IMR-90 (cell line): ENCODE measurements around the gene C17orf67. TPM values are rescaled to one million over a fixed set of nuclear protein-coding genes. Genes with fewer than 3 reads are reported as not detected.

ENCODE experiments used
- ATAC-seq: fragments of 200-7000 bp; cut with Tn5 transposase; 2 replicates; pipeline ENCODE4 v1.9.1; 2020; ENCODE audit warnings: low read depth, mild to moderate bottlenecking, moderate library complexity
- BruUV-seq: library from RNA; stranded (reverse); fragments of 400-500 nt; replicated peaks from 2 replicates; lab custom pipeline; 2021; lab: Mats Ljungman, UMichigan
- CTCF ChIA-PET: fragments of 300-600 bp; formaldehyde crosslinking; extraction: SDS; loops from one replicate; lab custom pipeline; 2021; ENCODE audit warnings: antibody characterized with exemption; lab: Yijun Ruan, JAX
- POLR2A ChIA-PET: fragments of 300-600 bp; sonication (Branson Sonifier 250); formaldehyde crosslinking; loops from one replicate; lab custom pipeline; 2022; ENCODE audit warnings: antibody characterized with exemption; ENCODE audit not compliant: unreplicated experiment; lab: Charles Lee
- DNase-seq: peaks from one replicate; pipeline ENCODE4 v3.0.0; 2013
- H2AFZ ChIP-seq: replicated peaks from 2 replicates; pipeline ENCODE3; 2013; ENCODE audit warnings: low read length, mild to moderate bottlenecking; ENCODE audit not compliant: poor library complexity
- H2AK5ac ChIP-seq: 2 replicates; pipeline ENCODE4 v1.6.1; 2013; ENCODE audit warnings: low read depth, low read length, inconsistent platforms
- H2AK9ac ChIP-seq: replicated peaks from 2 replicates; pipeline ENCODE3; 2013; ENCODE audit warnings: mild to moderate bottlenecking, low read depth, low read length, moderate library complexity; ENCODE audit not compliant: poor library complexity
- H2BK120ac ChIP-seq: 2 replicates; pipeline ENCODE4 v1.6.1; 2013; ENCODE audit warnings: low read depth, low read length, inconsistent platforms
- H2BK15ac ChIP-seq: 3 replicates; pipeline ENCODE4 v1.6.1; 2013; ENCODE audit warnings: low read depth, low read length, inconsistent platforms
- H2BK20ac ChIP-seq: 2 replicates; pipeline ENCODE4 v1.6.1; 2013; ENCODE audit warnings: low read depth, mild to moderate bottlenecking, inconsistent platforms, low read length, moderate library complexity
- H2BK5ac ChIP-seq: 2 replicates; pipeline ENCODE4 v1.6.1; 2013; ENCODE audit warnings: mild to moderate bottlenecking, low read depth, low read length, inconsistent platforms; ENCODE audit not compliant: poor library complexity, severe bottlenecking
- H3K14ac ChIP-seq: replicated peaks from 2 replicates; pipeline ENCODE4 v1.6.1; 2013; ENCODE audit warnings: low read depth, low read length, inconsistent platforms
- H3K18ac ChIP-seq: 2 replicates; pipeline ENCODE4 v1.6.1; 2013; ENCODE audit warnings: low read depth, low read length, control low read depth
- H3K23ac ChIP-seq: 2 replicates; pipeline ENCODE4 v1.6.1; 2013; ENCODE audit warnings: low read depth, low read length, inconsistent platforms
- H3K27ac ChIP-seq: 2 replicates; pipeline ENCODE4 v1.5.1; 2013; ENCODE audit warnings: mild to moderate bottlenecking, control low read depth, low read length; ENCODE audit not compliant: insufficient read depth
- H3K27me3 ChIP-seq: 2 replicates; pipeline ENCODE4 v1.6.1; 2013; ENCODE audit warnings: low read length; ENCODE audit not compliant: control insufficient read depth, insufficient read depth
- H3K36me3 ChIP-seq: 2 replicates; pipeline ENCODE4 v1.6.1; 2013; ENCODE audit warnings: low read length, mixed read lengths; ENCODE audit not compliant: control insufficient read depth, insufficient read depth
- H3K4ac ChIP-seq: 2 replicates; pipeline ENCODE4 v1.6.1; 2013; ENCODE audit warnings: low read depth, low read length, inconsistent platforms
- H3K4me1 ChIP-seq: 2 replicates; pipeline ENCODE4 v1.6.1; 2013; ENCODE audit warnings: low read length, mixed read lengths; ENCODE audit not compliant: control insufficient read depth, insufficient read depth
- H3K4me2 ChIP-seq: 2 replicates; pipeline ENCODE4 v1.6.1; 2013; ENCODE audit warnings: low read depth, mild to moderate bottlenecking, control low read depth, low read length, moderate library complexity
- H3K4me3 ChIP-seq: 2 replicates; pipeline ENCODE4 v1.5.1; 2013; ENCODE audit warnings: low read depth, mild to moderate bottlenecking, control low read depth, low read length, moderate library complexity; ENCODE audit not compliant: insufficient read depth
- H3K56ac ChIP-seq: 2 replicates; pipeline ENCODE4 v1.6.1; 2013; ENCODE audit warnings: low read length, inconsistent platforms; ENCODE audit not compliant: insufficient read depth; ENCODE audit errors: extremely low read depth
- H3K79me1 ChIP-seq, 2 experiments: 2 replicates each; pipeline ENCODE4 v1.6.1; 2013; ENCODE audit warnings: low read length in 2 of 2, inconsistent platforms in 1 of 2, low read depth in 1 of 2
- H3K9ac ChIP-seq: 2 replicates; pipeline ENCODE4 v1.6.1; 2013; ENCODE audit warnings: low read depth, low read length, control low read depth
- H3K9me1 ChIP-seq: 2 replicates; pipeline ENCODE4 v1.6.1; 2013; ENCODE audit warnings: low read length, inconsistent platforms; ENCODE audit not compliant: insufficient read depth
- H3K9me3 ChIP-seq: 2 replicates; pipeline ENCODE4 v1.6.1; 2013; ENCODE audit warnings: low read length; ENCODE audit not compliant: control insufficient read depth, insufficient read depth
- H4K20me1 ChIP-seq: 2 replicates; pipeline ENCODE4 v1.6.1; 2013; ENCODE audit warnings: low read length, inconsistent platforms; ENCODE audit not compliant: insufficient read depth
- H4K5ac ChIP-seq: 2 replicates; pipeline ENCODE4 v1.6.1; 2013; ENCODE audit warnings: mild to moderate bottlenecking, low read depth, low read length, control low read depth
- H4K8ac ChIP-seq, 2 experiments: 2 replicates each; pipeline ENCODE4 v1.6.1; 2013; ENCODE audit warnings: low read depth in 2 of 2, low read length in 2 of 2, control low read depth in 1 of 2, inconsistent platforms in 1 of 2
- H4K91ac ChIP-seq: 2 replicates; pipeline ENCODE4 v1.6.1; 2013; ENCODE audit warnings: low read depth, low read length, inconsistent platforms; ENCODE audit not compliant: insufficient read depth
- CEBPB ChIP-seq: IDR thresholded peaks from 2 replicates; pipeline ENCODE4 v1.6.1; 2012; ENCODE audit warnings: low read depth, low read length, improper control_type of control experiment
- MAZ ChIP-seq: IDR thresholded peaks from 2 replicates; pipeline ENCODE4 v1.6.1; 2012; ENCODE audit warnings: low read depth, mild to moderate bottlenecking, low read length, improper control_type of control experiment, moderate library complexity, borderline replicate concordance
- POLR2A ChIP-seq: IDR thresholded peaks from 2 replicates; pipeline ENCODE4 v1.6.1; 2012; ENCODE audit warnings: mild to moderate bottlenecking, low read depth, low read length
- WGBS, 2 experiments: methylation state at CpG; one replicate each; pipeline versions ENCODE4 v1.1.5 to v1.1.7; 2013; ENCODE audit warnings: missing lambda C conversion rate in 2 of 2; ENCODE audit not compliant: insufficient read length in 1 of 2; ENCODE audit errors: extremely low coverage in 2 of 2; 5-methylcytosine and 5-hydroxymethylcytosine counted together
- dilution Hi-C: fragments of 300-500 bp; cut with HindIII; formaldehyde crosslinking; loops from one replicate; pipeline ENCODE4 v1.14.3; 2018; ENCODE audit warnings: low sequenced_read_pairs; ENCODE audit not compliant: unreplicated experiment
- in situ Hi-C: fragments of 300-500 bp; cut with MboI; formaldehyde crosslinking; loops from 3 replicates; pipeline ENCODE4 v1.14.3; 2019; ENCODE audit warnings: low sequenced_read_pairs, inconsistent platforms, mixed read lengths
- intact Hi-C: fragments of 100-400 bp; cut with micrococcal nuclease; formaldehyde crosslinking; loops from 2 replicates; pipeline ENCODE4 v1.10.0; 2022
- polyA plus RNA-seq, 3 experiments: library from polyadenylated mRNA; depleted of rRNA; stranded (reverse); fragments of >200 nt; gene quantifications; 2 replicates each; pipeline ENCODE4 v1.2.3, GENCODE V29; 2012; ENCODE audit warnings: low replicate concordance in 1 of 3
- total RNA-seq: library from RNA; depleted of rRNA; stranded (reverse); fragments of >200 nt; gene quantifications from 2 replicates; pipeline ENCODE4 v1.2.3, GENCODE V29; 2012

Gene C17orf67
- total and polyA plus RNA-seq, 2 of the 4 experiments (the other 2 are of a cell fraction), result 0.18 to 1.1 TPM

- H4K5ac ChIP-seq, result peak overlapping the region; percentile 38; the same call in 1 of the 2 replicates
- H4K91ac ChIP-seq, result peak overlapping the region; percentile 85
- H2AK9ac ChIP-seq, result no peak overlapping the region
- H3K9me1 ChIP-seq, result peaks cover 26% of the 10 kb centered on the region
- no TSS peak for BruUV-seq
- intact Hi-C loops (no loop called here), dilution Hi-C loops (no loop called here), in situ Hi-C loops (no loop called here)
- no peak overlapping the region for H3K23ac ChIP-seq
- peak overlapping the region; percentile 91; the same call in 1 of the 2 replicates for H2BK20ac ChIP-seq
- DNase-seq, result no peak
- CTCF ChIA-PET, result interaction anchor here (0.5 to 1.1 kb wide), 2 partner anchors 10 to 810 kb away, joined by 4 to 5 read pairs; no protein-coding TSS in a partner anchor
- H3K36me3 ChIP-seq, result no peaks in the 10 kb centered on the region
- no peak overlapping the region for H3K56ac ChIP-seq
- H2AK5ac ChIP-seq, result peak overlapping the region; percentile 69
- H2BK120ac ChIP-seq, result peak overlapping the region; percentile 91
- POLR2A ChIA-PET, result no interaction called here
- H2BK5ac ChIP-seq, result no peak overlapping the region
- no peaks in the 10 kb centered on the region for H3K27me3 ChIP-seq
- peak overlapping the region; percentile 18; the same call in 1 of the 3 replicates for H2BK15ac ChIP-seq
- TF ChIP-seq CEBPB (no peak), POLR2A (no peak), MAZ (no peak)
- H3K4me1 ChIP-seq, result peaks cover 26% of the 10 kb centered on the region
- H3K14ac ChIP-seq, result peak overlapping the region; percentile 53
- H3K27ac ChIP-seq, result 0 out of 2 replicates have a peak overlapping the region, but pooled peaks have one; percentile 6
- peak; percentile 12; the same call in 1 of the 2 replicates for ATAC-seq
- 0 out of 4 replicates have a peak, but pooled peaks cover 0 to 4% of the 10 kb centered on the region in 2 experiments for H3K79me1 ChIP-seq
- no peaks in the 10 kb centered on the region for H3K9me3 ChIP-seq
- peak overlapping the region; percentile 35 for H2AFZ ChIP-seq
- H3K4ac ChIP-seq, result peak overlapping the region; percentile 81
- no peak overlapping the region for H3K4me3 ChIP-seq
- H4K8ac ChIP-seq, result peak overlapping the region in 1 of 2 experiments; percentile 54; a peak in 2 of 4 replicates
- no peaks in the 10 kb centered on the region for H4K20me1 ChIP-seq
- H3K18ac ChIP-seq, result no peak overlapping the region
- no peak overlapping the region for H3K9ac ChIP-seq
- WGBS, 2 experiments, result no CpG with 5 or more reads among the region's 6 CpGs
- H3K4me2 ChIP-seq, result no peak overlapping the region
Measured at GRCh38 chr17:56751145-56751738, 82.5 kb downstream of the C17orf67 start.
